GM18870 (cell line): ENCODE data around the gene RAB24.
"Not testable (repeated sequence)": the region's sequence is repeated elsewhere in the genome, so short reads cannot be mapped to it uniquely, and the experiment has no call there.

Source experiments
- ATAC-seq: cut with Tn5 transposase; IDR thresholded peaks from one replicate; pipeline ENCODE4 v1.9.1; 2021; ENCODE audit warnings: moderate library complexity; ENCODE audit not compliant: unreplicated experiment

Gene RAB24

DNA sequence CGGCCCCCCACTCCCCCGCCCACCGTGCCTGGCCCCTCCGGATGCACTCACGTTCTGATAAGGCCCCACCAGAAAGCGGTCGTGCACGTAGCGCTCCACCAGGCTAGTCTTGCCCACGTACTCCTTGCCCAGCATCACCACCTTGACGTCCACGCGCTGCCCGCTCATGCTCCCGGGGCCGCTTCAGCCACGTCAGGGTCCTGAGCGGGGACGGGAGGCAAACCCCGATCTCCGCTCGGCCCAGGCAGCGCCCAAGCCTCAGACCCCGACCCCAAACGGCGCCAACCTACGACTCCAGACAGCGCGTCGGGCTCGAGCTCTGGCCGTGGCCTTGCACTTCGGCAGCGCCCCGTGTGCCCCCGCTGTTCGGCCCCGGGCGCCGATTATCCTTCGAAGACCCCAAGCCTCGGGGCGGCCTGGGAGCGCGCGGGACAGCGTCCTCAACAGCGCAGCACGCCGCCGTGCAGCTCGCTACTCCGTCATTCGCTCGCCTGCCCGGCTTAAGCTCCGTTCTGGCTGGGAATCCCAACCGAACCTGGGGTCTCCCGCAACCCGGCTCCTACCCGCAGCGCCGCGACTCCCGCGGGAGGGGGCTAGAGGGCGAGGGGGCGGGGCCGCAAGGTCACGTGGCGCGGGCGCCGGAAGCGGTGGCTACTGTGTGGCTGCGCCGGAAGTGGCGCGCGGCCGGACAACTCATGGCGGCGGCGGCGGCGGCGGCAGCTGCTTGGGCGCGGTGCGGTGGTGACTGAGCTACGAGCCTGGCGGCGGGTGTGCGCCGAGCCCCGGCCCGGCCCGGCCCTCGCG is at the start of gene RAB24, which contains the start of gene PRELID1:
TSS of gene RAB24 (minus strand) at position 599 of the 804 bp plus-strand sequence. CDS start at position 168, 431 bp downstream.
TSS of gene PRELID1 (plus strand) at position 679 of the 804 bp plus-strand sequence. CDS start 187 bp downstream, outside the sequence.
- no peak for ATAC-seq

GRCh38 chr5:177353093-177353492 is 49.6 kb upstream of the RAB24 start:
- no peak for ATAC-seq

GRCh38 chr5:177351392-177352329 is 48.1 kb upstream of the RAB24 start, which contains the start of gene LMAN2:
LMAN2 (minus strand) TSS chr5:177351668; CDS start chr5:177351647, 21 bp downstream.
- peak; percentile 89 for ATAC-seq

- no peak for ATAC-seq
Observed at GRCh38 chr5:177350776-177351391, 47.4 kb upstream of the RAB24 start.

- ATAC-seq: no peak
Observed at GRCh38 chr5:177349762-177350161, 46.2 kb upstream of the RAB24 start.

- ATAC-seq: no peak
Observed at GRCh38 chr5:177349362-177349647, 45.8 kb upstream of the RAB24 start.

DNA sequence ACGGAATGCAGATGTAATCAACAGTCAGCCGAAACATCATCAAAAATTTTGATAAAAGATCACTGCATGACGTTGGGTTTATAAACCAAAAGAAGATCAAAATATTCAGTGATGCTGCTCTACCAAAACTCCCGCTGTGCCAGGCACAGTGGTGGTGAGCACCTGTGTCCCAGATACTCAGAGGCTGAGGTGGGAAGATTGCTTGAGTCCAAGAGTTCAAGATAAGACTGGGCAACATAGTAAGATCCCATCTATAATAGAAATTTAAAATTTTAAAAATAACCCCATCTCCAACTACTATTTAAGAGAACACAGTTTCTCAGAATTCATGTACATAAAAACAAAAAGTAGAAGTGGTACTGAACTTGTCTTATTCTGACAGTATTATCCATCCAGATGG is 44.2 kb upstream of the RAB24 start:
- no peak for ATAC-seq

- no peak for ATAC-seq
Observed at GRCh38 chr5:177346820-177347219, 43.3 kb upstream of the RAB24 start.

DNA sequence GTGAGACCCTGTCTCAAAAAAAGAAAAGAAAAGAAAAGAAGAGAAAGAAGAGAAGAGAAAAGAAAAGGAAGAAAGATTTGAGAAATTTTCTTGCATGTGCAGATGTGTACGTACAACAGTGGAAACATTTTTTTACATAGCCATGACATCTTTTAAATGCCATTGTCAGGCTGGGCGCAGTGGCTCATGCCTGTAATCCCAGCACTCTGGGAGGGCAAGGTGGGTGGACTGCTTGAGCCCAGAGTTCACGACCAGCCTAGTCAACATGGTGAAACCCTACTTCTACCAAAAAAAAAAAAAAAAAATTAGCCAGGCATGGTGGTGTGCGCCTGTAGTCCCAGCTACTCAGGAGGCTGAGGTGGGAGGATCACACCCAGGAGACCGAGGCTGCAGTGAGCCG is 41.4 kb upstream of the RAB24 start:
- no peak for ATAC-seq

DNA sequence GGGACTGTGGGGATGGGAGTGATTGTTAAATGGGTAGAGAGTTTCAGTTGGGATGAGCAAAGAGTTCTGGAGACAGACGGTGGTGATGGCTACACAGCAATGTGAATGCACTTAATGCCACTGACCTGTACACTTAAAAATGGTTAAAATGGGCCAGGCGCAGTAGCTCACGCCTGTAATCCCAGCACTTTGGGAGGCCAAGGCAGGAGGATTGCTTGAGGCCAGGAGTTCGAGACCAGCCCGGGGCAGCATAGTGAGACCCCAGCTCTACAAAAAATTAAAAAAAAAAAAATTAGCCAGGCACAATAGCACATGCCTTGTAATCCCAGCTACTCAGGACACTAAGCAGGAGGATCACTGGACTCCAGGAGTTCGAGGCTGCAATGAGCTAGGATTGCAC is 40.3 kb upstream of the RAB24 start:
- no peak for ATAC-seq

GRCh38 chr5:177343000-177343399 is 39.5 kb upstream of the RAB24 start:
- ATAC-seq: not testable (repeated sequence)

- ATAC-seq: no peak
Observed at GRCh38 chr5:177339107-177339638, 35.7 kb upstream of the RAB24 start.

- no peak for ATAC-seq
Observed at GRCh38 chr5:177338251-177339106, 35.0 kb upstream of the RAB24 start.

DNA sequence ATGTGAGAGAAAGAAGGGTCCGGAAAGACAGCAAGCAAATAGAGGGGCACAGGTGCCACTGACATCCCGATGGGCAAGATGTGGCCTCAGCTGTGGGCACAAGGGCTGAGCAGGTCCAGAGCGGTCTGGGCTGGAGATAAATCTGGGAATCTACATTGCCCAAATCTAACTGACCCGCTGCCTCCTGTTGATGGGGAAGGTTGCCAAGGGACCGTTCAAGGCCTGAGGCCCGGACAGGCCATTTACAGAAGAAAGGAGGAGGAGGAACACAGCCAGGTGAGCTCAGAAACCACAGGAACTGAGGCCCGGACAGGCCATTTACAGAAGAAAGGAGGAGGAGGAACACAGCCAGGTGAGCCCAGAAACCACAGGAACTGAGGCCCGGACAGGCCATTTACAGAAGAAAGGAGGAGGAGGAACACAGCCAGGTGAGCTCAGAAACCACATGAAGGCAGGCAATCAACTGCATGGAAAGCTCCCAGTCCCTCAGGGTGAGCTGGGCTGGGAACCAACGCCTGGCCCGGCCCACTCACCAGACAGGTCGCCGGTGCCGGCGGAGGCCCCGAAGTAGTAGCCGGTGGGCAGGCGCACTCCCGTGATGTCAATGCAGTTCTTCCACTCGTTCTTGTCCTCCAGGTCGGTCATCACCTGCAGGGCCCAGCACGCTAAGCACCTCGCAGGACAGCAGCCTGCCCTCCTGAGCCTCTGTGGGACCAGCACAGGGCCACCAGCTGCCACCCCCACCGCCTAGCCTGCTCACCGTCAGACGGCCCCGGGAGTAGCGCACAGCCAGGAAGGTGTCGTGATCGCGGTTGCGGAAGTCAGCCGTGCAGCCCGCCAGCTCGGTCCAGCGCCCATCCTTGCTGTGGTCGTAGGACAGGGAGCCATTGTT is 33.3 kb upstream of the RAB24 start:
- no peak for ATAC-seq

GRCh38 chr5:177336112-177336511 is 32.6 kb upstream of the RAB24 start:
- no peak for ATAC-seq

DNA sequence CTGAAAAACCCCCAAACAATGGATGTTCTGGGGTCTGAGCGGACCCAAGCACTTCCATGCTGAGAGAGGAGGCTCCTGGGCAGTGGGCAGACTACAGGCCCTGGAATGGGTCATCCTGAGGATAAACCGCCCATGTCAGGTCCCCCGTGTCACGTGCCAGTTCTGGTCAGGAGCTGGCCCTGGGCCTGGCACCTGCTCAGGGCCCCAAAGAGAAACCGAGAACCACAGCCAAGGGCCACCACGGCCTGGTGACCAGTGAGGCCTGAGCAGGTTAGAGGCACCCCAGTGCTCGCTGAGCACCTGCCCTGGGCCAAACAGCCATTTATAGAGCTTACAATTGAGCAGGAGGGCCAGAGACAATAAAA is 32.2 kb upstream of the RAB24 start:
- ATAC-seq: no peak

GRCh38 chr5:177334781-177335700 is 31.5 kb upstream of the RAB24 start:
- ATAC-seq: no peak

DNA sequence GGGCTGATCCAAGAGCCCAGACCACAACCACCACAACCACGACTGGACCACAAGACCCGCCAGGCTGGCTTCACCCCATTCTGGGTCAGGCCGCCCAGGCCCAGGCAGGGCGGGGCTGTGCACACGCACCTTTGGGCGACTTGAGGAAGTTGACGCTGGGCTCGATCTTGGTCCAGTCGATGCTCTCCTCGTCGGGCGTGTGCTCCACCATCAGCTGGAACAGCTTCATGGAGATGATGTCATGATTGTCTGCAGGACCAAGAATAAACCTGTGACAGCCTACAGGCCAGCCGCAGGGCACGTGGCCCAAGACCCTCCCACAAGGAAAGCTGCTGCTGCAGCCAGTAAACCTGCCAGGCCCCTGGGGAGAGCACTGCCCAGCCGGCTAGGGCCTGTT is 30.6 kb upstream of the RAB24 start:
- ATAC-seq: no peak
